Liver (tissue), 3 donors: ENCODE results near the gene CHTF8.

ENCODE experiments used
- EGR1 ChIP-seq, 2 donors: IDR thresholded peaks; 2 replicates each; pipeline ENCODE4 v1.6.1; 2016 to 2018; ENCODE audit warnings: antibody characterized with exemption in 2 of 2, low read depth in 2 of 2
- RAD21 ChIP-seq, 2 donors: IDR thresholded peaks; 2 replicates each; pipeline ENCODE4 v1.6.1; 2016; ENCODE audit warnings: antibody characterized with exemption in 2 of 2, mild to moderate bottlenecking in 2 of 2
- SP1 ChIP-seq: IDR thresholded peaks from 2 replicates; pipeline ENCODE4 v1.6.1; 2018; ENCODE audit warnings: antibody characterized with exemption, mild to moderate bottlenecking
- TAF1 ChIP-seq: conservative IDR thresholded peaks from 2 replicates; pipeline ENCODE4 v1.6.1; 2016; ENCODE audit warnings: antibody characterized with exemption, mild to moderate bottlenecking
- YY1 ChIP-seq: IDR thresholded peaks from 2 replicates; pipeline ENCODE4 v1.6.1; 2016; ENCODE audit warnings: antibody characterized with exemption, mild to moderate bottlenecking
- TF ChIP-seq, protein P1 (sequence below): fragments of 150-350 bp; IDR thresholded peaks from 2 replicates; pipeline ENCODE4 v1.5.1; 2017; ENCODE audit warnings: improper control_type of control experiment, low read depth, low read length; ENCODE audit not compliant: missing input control
- TF ChIP-seq, protein P2 (sequence below): IDR thresholded peaks from 2 replicates; pipeline ENCODE4 v1.6.1; 2016; ENCODE audit warnings: antibody characterized with exemption
- TF ChIP-seq, protein P3 (sequence below): IDR thresholded peaks from 2 replicates; pipeline ENCODE4 v1.6.1; 2016; ENCODE audit warnings: antibody characterized with exemption, mild to moderate bottlenecking
- TF ChIP-seq, protein P4 (sequence below): IDR thresholded peaks from 2 replicates; pipeline ENCODE4 v1.6.1; 2016; ENCODE audit warnings: antibody characterized with exemption
- donor health status: healthy.
- donor health status: healthy.

DNA sequence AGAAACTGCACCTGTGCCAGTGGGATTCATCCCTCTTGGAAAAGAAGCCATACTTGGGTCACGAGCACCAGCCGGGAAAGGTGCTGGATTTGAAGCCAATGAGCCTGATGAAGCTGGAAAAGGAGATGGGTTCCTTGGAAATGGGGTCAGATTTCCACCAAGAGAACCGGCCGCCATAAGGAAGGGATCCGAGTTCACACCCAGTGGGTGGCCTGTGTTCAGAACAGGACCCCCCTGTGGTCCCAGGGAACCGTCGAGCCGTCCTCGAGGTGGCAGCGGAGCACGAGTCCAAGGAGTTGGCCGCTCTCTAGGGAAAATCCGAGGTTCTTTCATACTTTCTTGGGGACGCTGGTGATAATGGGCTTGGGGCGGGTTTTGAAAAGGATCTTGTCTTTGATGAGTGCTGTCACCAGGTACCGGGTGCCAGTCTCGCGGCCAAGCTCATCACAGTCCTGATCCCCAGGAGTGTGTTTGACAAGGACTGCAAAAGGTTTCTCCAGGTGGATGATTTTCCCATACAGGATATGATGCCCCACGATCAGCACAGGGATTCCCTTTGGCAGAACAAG, 12.2 kb downstream of the CHTF8 start:
- TF ChIP-seq, protein P1, sequence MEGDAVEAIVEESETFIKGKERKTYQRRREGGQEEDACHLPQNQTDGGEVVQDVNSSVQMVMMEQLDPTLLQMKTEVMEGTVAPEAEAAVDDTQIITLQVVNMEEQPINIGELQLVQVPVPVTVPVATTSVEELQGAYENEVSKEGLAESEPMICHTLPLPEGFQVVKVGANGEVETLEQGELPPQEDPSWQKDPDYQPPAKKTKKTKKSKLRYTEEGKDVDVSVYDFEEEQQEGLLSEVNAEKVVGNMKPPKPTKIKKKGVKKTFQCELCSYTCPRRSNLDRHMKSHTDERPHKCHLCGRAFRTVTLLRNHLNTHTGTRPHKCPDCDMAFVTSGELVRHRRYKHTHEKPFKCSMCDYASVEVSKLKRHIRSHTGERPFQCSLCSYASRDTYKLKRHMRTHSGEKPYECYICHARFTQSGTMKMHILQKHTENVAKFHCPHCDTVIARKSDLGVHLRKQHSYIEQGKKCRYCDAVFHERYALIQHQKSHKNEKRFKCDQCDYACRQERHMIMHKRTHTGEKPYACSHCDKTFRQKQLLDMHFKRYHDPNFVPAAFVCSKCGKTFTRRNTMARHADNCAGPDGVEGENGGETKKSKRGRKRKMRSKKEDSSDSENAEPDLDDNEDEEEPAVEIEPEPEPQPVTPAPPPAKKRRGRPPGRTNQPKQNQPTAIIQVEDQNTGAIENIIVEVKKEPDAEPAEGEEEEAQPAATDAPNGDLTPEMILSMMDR: no peak
- no peak for TF ChIP-seq EGR1 (IDR thresholded peaks at IDR 0.05; ENCODE audit: low read depth in 2 of 2)
- TF ChIP-seq, protein P2, sequence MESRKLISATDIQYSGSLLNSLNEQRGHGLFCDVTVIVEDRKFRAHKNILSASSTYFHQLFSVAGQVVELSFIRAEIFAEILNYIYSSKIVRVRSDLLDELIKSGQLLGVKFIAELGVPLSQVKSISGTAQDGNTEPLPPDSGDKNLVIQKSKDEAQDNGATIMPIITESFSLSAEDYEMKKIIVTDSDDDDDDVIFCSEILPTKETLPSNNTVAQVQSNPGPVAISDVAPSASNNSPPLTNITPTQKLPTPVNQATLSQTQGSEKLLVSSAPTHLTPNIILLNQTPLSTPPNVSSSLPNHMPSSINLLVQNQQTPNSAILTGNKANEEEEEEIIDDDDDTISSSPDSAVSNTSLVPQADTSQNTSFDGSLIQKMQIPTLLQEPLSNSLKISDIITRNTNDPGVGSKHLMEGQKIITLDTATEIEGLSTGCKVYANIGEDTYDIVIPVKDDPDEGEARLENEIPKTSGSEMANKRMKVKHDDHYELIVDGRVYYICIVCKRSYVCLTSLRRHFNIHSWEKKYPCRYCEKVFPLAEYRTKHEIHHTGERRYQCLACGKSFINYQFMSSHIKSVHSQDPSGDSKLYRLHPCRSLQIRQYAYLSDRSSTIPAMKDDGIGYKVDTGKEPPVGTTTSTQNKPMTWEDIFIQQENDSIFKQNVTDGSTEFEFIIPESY: no peak
- no peak for TF ChIP-seq TAF1
- TF ChIP-seq, protein P3, sequence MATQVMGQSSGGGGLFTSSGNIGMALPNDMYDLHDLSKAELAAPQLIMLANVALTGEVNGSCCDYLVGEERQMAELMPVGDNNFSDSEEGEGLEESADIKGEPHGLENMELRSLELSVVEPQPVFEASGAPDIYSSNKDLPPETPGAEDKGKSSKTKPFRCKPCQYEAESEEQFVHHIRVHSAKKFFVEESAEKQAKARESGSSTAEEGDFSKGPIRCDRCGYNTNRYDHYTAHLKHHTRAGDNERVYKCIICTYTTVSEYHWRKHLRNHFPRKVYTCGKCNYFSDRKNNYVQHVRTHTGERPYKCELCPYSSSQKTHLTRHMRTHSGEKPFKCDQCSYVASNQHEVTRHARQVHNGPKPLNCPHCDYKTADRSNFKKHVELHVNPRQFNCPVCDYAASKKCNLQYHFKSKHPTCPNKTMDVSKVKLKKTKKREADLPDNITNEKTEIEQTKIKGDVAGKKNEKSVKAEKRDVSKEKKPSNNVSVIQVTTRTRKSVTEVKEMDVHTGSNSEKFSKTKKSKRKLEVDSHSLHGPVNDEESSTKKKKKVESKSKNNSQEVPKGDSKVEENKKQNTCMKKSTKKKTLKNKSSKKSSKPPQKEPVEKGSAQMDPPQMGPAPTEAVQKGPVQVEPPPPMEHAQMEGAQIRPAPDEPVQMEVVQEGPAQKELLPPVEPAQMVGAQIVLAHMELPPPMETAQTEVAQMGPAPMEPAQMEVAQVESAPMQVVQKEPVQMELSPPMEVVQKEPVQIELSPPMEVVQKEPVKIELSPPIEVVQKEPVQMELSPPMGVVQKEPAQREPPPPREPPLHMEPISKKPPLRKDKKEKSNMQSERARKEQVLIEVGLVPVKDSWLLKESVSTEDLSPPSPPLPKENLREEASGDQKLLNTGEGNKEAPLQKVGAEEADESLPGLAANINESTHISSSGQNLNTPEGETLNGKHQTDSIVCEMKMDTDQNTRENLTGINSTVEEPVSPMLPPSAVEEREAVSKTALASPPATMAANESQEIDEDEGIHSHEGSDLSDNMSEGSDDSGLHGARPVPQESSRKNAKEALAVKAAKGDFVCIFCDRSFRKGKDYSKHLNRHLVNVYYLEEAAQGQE: no peak
- no peak for TF ChIP-seq RAD21 (IDR thresholded peaks at IDR 0.05)
- TF ChIP-seq, protein P4, sequence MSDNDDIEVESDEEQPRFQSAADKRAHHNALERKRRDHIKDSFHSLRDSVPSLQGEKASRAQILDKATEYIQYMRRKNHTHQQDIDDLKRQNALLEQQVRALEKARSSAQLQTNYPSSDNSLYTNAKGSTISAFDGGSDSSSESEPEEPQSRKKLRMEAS: no peak
- no peak for TF ChIP-seq YY1
- TF ChIP-seq SP1: no peak
